Epithelial cell of prostate (primary cell): ENCODE data around the gene ARID5B.
"Not testable (repeated sequence)": the region's sequence is repeated elsewhere in the genome, so short reads cannot be mapped to it uniquely, and the experiment has no call there.

ENCODE experiments used
- DNase-seq: peaks from one replicate; pipeline ENCODE4 v3.0.0-alpha.2; 2011; ENCODE audit warnings: low read depth, low spot score
- H3K27ac ChIP-seq: fragments of 450-650 bp; 2 replicates; pipeline ENCODE4 v1.5.1; 2017; ENCODE audit warnings: mild to moderate bottlenecking

The ARID5B gene

DNA sequence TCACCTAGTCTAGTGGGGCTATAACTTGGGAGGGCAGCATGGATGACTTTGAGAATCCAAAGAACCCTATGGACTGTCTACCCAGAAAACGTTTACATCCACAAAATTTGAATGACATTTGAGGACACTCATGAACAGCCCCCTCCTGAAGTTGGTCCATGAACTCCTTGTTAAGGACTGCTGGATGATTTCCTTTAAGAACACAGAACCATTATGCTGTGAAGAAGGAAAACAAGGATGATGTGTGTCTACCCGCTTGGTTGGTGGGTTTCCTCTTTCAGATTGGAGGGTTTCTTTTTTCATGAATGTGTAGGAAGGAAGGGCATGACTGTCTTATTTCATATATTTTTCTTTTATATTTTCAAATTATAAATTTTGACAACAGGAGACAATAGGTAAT is 58.3 kb downstream of the ARID5B start:
- no peak overlapping the region for H3K27ac ChIP-seq
- no peak for DNase-seq

DNA sequence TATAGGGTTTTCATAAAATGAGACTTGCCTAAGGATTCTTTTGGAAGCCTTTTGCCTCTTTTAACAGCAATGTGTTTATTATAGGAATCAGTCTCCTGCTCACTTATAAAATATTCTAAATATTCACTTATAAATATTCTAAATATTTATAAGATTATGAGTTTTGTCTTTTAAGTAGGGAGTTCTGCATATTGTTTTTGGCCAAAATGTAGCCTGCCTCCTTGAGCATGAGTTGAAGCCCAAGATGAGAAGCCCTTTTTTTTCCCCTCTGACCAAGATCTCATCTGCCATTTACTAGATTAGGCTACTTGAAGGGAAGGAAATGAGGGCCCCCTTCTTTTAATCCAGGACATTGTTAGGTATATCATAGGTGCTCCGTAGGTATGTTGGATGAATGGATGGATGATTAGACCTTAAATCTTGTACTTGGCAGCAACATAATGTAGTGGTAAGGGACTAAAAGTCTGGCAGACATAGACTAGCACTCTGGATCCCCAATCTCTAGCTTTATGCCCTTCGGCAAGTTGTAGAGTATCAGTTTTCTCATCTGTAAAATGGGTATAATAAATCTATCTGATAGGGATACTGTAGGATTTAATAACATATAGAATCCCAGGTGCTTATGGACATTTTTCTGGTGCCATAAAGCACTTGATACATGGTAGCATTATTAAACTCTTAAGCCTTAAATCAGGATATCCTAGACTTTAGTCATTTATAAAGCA is 59.1 kb downstream of the ARID5B start:
- no peak for DNase-seq
- no peak overlapping the region for H3K27ac ChIP-seq

DNA sequence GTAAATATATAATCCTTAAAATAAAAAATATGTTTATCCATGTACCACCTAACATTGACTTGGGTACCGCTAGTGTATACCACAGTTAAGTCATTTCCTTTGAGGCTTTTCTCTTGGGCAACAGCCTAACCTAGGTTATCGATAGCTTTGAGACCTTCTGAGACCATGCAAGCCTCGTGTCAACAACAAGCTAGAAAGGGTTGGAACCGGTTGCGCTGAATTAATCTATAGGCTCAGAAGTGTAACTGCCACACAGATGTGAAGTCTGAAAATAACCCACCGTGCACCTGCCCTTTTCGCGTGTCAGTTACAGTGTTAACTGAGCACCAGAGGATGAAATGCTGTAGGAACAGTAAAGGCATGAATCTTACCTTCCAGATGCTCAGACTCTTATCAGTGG is 59.8 kb downstream of the ARID5B start:
- no peak overlapping the region for H3K27ac ChIP-seq
- DNase-seq: no peak

DNA sequence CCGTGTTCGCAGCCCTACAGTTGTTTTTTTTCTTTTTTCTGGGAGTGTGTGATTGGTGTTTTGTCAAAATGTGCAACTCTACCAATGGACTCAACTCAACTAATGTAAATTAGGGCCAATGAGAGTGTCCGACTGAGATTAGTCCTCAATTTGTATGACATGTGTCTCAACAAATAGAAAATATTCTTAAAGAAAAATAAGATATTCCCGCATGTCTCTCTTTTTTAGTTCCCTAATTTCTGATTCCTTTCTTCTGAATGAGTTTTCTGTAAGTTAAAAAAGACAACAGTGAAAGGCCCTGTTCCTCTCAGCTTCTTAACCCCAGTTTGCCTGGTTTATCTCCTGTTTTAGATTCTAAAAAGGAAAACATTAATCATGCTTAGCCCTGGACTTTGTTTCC is 61.5 kb downstream of the ARID5B start:
- H3K27ac ChIP-seq: no peak overlapping the region
- DNase-seq: no peak

DNA sequence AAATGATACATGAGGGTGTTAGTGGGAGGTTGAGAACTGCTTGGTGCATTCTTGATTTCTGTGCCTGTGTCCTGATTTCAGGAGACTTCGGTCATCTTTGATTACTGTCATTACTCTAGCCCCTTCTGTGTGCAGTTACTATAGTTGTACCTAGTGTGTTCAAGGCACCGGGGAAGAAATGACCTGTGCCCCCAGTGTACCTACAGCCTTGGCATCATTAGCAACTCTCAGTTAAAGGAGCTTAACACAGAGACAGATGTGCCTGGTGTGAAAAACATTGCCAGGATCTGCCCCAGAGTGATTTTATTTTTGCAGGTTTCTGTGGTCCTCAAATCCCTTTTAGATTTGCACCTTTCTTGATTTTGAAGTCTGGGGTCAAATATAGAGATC is 62.2 kb downstream of the ARID5B start:
- no peak for DNase-seq
- H3K27ac ChIP-seq: no peak overlapping the region

DNA sequence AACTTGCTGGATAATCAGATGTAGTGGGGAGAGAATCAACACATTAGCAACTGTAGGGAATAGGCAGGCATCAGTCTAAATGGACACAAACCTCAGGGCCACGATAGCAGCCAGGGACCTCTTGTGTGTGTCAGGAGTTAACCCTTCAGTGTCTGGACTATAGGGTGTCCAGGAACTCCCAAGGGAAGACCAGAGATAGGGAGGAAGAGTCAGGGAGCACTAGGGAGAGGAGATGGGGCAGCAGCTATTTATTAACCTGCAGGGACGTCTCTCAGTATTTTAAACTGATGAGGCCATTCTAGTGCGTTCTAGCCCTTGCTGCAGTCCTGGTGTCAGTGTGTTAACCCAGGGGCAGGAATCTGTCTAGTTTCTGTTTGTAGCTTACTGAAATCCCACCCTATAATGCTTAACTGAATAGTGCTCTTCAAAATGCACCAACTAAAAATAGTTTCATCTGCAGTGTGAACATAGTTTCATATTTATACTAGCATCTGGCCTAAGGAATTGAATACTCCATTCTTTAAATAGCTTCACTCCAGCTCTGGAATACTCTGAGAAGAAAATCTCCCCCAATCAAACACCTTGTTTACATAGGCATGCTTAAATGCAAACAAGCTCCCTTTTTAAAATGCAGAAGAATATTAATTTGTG is 62.7 kb downstream of the ARID5B start:
- DNase-seq: no peak
- H3K27ac ChIP-seq: no peak overlapping the region

DNA sequence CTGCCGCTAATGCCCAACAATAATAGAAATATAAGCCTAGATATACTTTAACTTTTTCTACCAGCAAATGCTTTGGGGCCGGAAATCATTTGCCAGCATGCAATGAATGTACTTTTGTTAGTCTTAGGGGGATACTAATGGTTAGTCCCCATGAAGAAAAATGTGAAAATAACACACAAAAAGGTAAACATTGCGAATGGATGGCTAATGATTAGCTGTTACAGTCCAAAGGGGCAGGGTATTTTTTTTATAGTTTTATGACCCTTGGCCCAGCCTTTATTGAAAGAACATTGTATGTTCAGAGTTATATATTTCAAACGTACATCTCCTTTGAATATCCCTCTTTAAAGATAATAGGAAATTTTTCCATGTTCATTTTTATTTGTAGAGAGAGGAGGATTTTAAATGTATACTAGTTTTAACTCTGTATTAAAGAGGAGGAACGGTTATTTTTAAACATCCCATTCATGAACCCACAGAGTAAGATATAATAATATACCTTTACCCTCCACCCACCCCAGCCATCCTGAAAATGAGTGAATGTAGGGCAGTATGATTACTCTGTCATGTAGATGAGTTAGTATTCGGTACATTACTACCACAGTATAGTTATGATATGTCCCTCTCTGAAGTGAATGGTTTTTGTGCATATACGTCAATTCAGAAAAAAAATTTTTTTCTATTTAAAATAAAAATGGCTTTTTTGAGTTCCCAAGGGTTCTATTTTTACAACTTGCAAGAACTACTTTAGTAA is 63.6 kb downstream of the ARID5B start:
- DNase-seq: no peak
- H3K27ac ChIP-seq: no peak overlapping the region

DNA sequence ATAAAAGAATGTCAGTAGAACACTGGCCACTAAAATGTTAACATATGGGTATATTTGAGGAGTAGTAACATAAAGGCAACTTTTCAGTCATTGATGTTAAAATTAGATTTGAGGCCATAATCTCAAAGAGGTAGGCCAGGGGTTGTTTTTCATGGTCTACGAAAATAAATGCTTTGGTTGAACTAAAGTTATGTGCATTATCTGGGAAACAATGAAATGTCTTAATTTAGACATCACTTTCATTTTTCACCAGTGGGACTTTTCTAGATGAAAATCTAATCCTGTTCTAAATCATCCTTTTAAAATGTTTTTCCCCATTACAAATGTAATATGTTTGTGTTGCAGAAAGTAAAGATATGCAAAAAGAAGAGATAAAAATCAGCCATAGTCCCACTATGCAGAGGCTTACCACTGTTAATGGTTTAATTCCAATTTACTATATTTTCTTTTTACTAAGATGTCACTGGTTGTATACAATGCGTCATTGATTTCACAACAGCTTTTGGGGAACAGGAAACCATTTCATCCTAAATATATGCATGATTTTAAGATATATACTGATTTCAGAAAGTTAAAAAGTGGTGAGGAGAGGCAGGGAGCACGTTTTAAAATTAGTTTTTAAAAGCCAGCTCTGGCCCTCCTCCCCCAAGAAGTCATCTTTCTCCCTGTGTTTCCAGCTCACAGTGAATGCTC is 64.3 kb downstream of the ARID5B start:
- no peak overlapping the region for H3K27ac ChIP-seq
- no peak for DNase-seq

DNA sequence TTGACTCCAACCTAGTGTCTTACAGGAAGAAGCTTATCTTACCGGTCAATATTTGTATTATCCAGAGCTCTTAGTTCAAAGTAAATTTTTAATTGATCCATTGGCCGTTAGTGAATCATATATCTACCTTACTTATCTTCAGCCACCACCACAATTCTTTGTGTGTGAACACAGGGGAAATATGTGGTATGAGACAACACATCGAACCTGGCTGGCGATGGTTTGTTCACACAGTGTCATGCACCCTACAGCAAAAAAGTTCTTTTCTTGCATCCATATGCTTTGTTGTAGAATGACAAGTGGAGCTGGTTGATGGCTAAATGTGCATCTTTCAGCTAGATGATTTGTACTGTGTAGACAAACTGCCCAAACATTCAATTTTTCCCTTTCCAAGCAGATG is 65.8 kb downstream of the ARID5B start:
- no peak overlapping the region for H3K27ac ChIP-seq
- DNase-seq: no peak

DNA sequence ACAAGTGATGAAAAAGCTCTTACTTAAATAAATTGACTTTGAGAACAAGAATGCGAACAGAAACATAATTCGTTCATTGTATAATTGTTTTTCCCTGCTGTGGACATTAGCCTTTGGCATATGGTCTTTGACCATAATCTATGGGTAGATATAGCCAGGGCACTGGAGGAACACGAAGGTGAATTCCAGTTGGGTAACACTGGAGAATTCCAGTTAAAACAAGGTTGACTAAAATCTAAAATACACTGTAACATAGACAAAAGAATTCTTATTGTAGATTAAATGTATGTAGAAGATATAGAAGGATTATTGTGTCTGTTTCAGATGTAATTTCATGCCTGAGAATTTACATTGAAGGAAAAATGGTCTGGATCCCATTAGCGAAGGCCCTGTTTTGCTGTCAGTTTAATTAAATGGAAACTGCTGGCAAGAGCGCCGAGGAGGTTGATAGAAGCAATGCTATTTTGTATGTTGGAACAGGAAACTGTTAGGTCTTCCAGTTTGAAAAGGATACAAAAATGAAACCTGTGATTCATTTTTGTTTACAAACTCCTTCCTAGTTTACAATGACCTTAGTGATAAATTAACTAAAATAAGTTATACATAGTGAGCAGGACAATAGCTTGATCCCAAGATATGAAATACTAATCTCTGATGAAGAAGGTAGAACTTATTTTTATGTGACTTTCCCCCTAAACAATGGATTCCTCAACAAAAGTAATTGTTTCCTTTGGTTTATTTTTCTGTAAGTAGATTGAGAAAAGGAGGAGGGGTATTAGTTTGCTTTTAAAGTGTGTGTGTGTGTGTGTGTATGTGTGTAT is 68.9 kb downstream of the ARID5B start:
- no peak for DNase-seq
- no peak overlapping the region for H3K27ac ChIP-seq

DNA sequence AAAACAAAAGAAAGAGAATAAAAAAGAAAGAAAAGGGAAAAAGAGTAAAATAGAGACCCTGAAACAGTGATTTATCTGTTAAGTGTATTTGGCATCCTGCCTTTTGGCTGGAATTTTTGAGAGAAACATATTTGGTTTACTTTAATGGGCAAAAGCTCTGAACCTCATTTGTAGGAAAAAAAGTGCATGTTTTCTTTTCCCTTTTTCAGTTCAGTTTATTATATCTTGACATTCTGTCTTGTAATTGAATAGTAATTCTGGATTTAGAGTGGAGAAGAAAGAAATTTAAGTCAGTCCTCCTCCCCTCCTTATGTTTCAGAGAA is 69.5 kb downstream of the ARID5B start:
- no peak overlapping the region for H3K27ac ChIP-seq
- no peak for DNase-seq

DNA sequence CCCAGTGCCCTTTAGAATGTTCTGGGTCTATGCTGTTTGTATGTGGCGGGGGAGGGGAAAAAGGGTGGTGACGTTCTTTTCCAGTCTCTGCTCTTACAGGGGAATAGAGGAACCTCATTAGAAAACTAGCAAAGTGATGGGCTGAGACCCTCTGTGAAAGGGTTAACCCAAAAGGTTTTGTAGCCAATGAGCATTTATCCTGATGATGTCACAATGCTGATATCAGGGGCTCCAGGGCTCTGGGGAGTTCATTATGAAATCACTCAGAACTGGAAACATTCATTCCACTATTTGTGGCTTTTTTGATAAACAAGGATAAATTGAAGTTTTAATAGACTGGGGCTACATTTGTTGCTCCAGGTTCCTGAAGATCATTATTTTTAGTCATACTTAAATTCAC is 71.7 kb downstream of the ARID5B start:
- no peak for DNase-seq
- no peak overlapping the region for H3K27ac ChIP-seq

DNA sequence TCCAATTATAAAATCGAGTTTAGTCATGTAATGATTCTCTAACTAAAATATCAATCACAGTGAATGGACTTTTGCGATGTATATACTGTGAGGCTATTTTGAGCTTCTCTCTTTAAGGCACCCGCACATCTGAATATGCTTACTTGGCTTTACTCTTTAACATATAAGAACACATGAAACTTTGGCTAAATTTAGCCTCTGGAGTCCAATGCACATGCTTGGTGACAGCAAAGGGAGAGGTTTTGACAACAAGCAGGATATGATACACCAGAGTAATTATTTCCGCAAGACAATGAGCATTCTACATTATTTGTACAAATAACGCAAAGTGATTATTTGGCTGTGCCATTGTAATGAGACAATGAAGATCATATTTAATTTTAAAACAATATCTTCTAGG is 72.4 kb downstream of the ARID5B start:
- no peak for DNase-seq
- H3K27ac ChIP-seq: no peak overlapping the region

DNA sequence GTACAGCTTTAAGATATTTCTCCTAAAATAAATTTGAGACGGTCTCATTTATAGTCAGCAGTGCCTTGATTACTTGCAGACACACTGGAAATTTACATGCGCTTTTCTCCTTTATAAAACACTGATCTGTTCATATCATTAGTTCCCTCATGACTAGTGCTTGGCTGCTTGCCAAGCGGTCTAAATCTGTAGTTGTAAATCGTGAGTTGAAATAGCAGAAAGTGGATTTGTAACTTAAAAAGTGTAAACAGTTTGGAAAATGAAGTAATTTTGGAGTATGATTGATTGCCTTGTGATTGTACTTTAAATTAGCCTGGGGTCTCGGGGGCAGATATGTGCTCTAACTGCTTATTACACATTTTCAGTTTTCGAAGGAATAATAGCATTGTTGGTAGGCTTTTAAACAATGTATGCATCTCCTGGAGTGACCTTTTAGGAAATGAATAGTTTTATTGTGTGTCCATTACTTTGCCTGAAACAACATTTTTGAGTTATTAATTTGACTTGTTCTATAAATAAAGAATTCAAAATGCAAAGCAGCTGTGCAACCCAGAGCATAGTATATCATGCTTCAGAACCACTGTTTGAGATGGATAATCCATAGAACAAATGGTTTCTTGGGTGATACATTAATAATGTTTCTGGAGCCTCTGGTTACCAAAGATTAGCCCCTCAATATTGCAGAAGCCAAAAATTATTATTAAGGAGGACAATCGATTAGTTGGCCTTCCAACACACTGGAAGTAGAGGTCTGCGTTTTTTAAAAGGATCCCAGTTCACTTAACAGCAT is 73.3 kb downstream of the ARID5B start:
- H3K27ac ChIP-seq: no peak overlapping the region
- DNase-seq: no peak

DNA sequence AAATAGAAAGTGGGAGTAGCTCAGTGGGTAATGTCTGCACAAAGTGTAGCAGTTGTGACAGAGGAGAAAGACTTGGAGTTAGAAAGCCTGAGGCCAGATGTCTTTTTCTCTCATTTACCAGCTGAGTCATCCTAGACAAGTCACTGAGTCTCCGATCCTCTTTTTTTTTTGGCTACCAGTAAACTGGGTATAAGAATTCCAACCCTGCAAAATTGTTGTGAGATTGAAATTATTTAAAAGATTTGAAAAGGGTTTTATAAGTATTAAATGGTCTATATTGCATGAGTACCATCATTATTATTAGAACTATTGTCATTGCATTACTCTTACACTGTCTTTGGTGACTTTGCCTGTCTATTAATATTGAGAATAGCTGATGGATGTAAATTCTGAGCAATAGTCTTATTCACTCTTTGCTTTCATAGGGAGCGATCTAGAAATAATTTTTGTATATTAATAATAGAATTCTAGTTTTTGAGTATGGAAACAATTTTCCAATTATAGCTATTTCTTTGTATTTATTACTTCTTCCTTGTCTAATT is 74.0 kb downstream of the ARID5B start:
- no peak overlapping the region for H3K27ac ChIP-seq
- DNase-seq: peak; percentile 18

DNA sequence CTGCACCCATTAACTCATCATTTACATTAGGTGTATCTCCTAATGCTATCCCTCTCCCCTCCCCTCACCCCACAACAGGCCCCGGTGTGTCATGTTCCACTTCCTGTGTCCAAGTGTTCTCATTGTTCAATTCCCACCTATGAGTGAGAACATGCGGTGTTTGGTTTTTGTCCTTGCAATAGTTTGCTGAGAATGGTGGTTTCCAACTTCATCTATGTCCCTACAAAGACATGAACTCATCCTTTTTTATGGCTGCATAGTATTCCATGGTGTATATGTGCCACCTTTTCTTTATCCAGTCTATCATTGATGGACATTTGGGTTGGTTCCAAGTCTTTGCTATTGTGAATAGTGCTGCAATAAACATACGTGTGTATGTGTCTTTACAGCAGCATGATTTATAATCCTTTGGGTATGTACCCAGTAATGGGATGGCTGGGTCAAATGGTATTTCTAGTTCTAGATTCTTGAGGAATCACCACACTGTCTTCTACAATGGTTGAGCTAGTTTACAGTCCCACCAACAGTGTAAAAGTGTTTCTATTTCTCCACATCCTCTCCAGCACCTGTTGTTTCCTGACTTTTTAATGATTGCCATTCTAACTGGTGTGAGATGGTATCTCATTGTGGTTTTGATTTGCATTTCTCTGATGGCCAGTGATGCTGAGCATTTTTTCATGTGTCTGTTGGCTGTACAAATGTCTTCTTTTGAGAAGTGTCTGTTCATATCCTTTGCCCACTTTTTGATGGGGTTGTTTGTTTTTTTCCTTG is 75.6 kb downstream of the ARID5B start:
- not testable (repeated sequence) for H3K27ac ChIP-seq, DNase-seq

DNA sequence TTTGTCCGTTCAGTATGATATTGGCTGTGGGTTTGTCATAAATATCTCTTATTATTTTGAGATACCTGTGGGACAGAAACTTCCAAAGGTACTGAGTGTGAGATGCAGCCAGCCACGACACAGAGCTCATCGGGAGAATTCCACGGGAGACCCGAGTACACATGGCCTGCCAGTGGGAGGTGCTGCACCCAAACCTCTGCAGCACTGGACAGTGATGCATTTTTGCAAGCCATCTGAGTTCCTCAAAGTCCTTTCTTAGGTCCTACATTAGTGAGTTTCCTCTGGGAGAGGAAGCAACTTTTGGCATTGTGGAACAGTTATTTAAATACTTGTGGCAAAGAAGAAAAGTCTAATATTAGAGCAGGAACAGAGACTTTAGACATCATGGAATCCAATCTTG is 77.5 kb downstream of the ARID5B start:
- no peak overlapping the region for H3K27ac ChIP-seq
- DNase-seq: no peak

DNA sequence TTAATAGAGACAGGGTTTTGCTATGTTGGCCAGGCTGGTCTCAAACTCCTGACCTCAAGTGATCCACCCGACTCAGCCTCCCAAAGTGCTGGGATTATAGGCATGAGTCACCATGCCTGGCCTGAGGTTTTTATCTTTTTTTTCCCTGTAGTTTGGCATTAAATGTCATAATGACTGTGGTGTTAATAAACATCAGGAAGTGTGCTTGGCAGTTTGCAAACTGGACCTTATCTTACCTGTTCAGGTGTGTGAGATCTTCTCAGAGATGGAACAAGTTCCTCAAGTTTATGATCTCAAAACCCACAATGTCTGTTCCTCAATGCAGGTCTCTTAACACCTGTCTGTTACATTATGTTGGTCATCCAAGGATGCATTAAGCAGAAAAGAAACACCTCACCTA is 80.0 kb downstream of the ARID5B start:
- DNase-seq: peak; percentile 33
- H3K27ac ChIP-seq: peak overlapping the region; percentile 13
